ENCODE data around the gene CD300LB. TPM values are rescaled to one million over a fixed set of nuclear protein-coding genes. Genes with fewer than 3 reads are reported as not detected.

The CD300LB gene
- polyA plus RNA-seq, 2 of the 4 experiments (the other 2 are of a cell fraction): not detected

- TF ChIP-seq, protein P1, sequence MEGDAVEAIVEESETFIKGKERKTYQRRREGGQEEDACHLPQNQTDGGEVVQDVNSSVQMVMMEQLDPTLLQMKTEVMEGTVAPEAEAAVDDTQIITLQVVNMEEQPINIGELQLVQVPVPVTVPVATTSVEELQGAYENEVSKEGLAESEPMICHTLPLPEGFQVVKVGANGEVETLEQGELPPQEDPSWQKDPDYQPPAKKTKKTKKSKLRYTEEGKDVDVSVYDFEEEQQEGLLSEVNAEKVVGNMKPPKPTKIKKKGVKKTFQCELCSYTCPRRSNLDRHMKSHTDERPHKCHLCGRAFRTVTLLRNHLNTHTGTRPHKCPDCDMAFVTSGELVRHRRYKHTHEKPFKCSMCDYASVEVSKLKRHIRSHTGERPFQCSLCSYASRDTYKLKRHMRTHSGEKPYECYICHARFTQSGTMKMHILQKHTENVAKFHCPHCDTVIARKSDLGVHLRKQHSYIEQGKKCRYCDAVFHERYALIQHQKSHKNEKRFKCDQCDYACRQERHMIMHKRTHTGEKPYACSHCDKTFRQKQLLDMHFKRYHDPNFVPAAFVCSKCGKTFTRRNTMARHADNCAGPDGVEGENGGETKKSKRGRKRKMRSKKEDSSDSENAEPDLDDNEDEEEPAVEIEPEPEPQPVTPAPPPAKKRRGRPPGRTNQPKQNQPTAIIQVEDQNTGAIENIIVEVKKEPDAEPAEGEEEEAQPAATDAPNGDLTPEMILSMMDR (IDR thresholded peaks at IDR 0.05): no peak
- no peak for TF ChIP-seq FOSL2 (IDR thresholded peaks at IDR 0.05)
- TF ChIP-seq FOSL2 (CRISPR knock-in tag; IDR thresholded peaks at IDR 0.05): no peak
- no peak for TF ChIP-seq HOXB13 (CRISPR knock-in tag; IDR thresholded peaks at IDR 0.05; ENCODE audit: low read depth)
- no peak for TF ChIP-seq HOXB5 (CRISPR knock-in tag; IDR thresholded peaks at IDR 0.05)
- TF ChIP-seq MAX (IDR thresholded peaks at IDR 0.05): no peak
- TF ChIP-seq RARB (CRISPR knock-in tag; IDR thresholded peaks at IDR 0.05): no peak
Observed at GRCh38 chr17:74543891-74544760, 12.9 kb upstream of the CD300LB start (continued).

DNA sequence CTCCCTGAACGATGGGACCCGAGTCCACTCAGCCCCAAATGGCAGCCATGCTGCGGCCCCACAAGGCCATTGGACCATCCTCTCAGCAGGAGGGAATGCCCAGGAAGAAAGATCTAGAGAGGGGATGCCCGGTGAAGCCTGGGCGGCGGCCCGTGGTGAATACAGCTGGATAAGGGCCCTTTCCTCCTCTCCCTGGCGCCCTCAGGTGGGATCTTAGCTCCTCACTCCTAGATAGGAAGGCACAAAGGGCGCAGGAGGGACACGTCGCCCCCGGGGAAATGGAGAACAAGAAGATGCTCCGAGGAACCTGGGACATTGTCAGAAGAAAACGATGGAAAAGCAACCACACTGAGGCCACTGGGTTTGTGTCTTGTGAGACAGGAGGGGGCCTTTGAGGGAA is 12.1 kb upstream of the CD300LB start:
- CTCF ChIA-PET: interaction anchor here (0.6 to 1.1 kb wide), 5 partner anchors 10 to 356 kb away, joined by 3 to 4 read pairs (median 3); no protein-coding TSS in a partner anchor
- no peak overlapping the region for H3K4me2 ChIP-seq
- no peak overlapping the region for H3K27ac ChIP-seq
- ATAC-seq (no peak), DNase-seq (ENCODE audit: low read depth in 1 of 2, low spot score in 1 of 2) (no peak), FAIRE-seq (no peak)
- POLR2A ChIA-PET: no interaction called here
- 41% methylated on average over 13 of the region's 14 CpGs for WGBS (ENCODE audit: missing lambda C conversion rate)
- TF ChIP-seq HEYL (CRISPR knock-in tag; IDR thresholded peaks at IDR 0.05) (no peak), ZSCAN20 (CRISPR knock-in tag; IDR thresholded peaks at IDR 0.05) (no peak), NFE2L2 (conservative IDR thresholded peaks at IDR 0.05; ENCODE audit: low read length) (no peak), ZC3H11A (IDR thresholded peaks at IDR 0.05) (no peak), KDM1A (IDR thresholded peaks at IDR 0.05; ENCODE audit: low read depth) (no peak), CHD4 (IDR thresholded peaks at IDR 0.05; ENCODE audit: borderline replicate concordance) (no peak)
- TF ChIP-seq, protein P2, sequence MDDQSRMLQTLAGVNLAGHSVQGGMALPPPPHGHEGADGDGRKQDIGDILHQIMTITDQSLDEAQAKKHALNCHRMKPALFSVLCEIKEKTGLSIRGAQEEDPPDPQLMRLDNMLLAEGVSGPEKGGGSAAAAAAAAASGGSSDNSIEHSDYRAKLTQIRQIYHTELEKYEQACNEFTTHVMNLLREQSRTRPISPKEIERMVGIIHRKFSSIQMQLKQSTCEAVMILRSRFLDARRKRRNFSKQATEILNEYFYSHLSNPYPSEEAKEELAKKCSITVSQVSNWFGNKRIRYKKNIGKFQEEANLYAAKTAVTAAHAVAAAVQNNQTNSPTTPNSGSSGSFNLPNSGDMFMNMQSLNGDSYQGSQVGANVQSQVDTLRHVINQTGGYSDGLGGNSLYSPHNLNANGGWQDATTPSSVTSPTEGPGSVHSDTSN (IDR thresholded peaks at IDR 0.05): no peak
- TF ChIP-seq, protein P3, sequence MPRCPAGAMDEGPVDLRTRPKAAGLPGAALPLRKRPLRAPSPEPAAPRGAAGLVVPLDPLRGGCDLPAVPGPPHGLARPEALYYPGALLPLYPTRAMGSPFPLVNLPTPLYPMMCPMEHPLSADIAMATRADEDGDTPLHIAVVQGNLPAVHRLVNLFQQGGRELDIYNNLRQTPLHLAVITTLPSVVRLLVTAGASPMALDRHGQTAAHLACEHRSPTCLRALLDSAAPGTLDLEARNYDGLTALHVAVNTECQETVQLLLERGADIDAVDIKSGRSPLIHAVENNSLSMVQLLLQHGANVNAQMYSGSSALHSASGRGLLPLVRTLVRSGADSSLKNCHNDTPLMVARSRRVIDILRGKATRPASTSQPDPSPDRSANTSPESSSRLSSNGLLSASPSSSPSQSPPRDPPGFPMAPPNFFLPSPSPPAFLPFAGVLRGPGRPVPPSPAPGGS (IDR thresholded peaks at IDR 0.05): no peak
- no peak overlapping the region for H3K4me3 ChIP-seq
- no peaks in the 10 kb centered on the region for H3K4me1 ChIP-seq
- no peaks in the 10 kb centered on the region for H3K9me3 ChIP-seq

DNA sequence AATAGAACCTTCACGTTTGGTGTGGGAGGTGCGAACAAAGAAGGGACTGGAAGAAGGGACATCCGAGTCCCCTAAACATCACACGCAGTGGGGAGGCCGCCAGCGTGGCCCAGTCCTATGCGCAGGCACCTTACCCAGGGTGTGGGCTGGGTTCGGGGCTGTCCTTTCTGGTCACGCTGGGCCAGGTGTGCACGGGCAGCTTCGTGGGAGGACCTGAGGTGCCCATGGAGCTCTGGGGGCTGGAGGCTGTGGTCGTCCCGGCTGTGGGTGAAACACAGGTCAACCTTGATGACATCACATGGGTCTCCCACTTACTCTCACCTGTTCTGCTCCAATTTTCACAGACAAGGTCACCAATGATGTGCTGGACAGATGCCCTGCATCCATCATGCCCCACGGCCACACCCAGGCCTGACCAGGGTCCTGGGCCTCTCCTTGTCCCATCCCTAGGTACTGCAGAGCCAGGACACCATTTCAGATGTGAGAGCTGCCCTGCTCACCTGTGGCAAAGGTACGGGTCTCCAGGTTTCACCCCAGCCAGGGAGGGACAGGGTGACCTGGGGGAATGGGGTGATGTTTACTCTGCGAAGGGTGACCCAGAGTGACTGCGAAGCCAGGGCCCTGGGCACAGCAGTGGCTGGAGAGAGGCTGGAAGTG is 11.6 kb upstream of the CD300LB start:
- ChIA-PET CTCF (interaction anchor here (0.7 to 1.1 kb wide), 3 partner anchors 10 to 163 kb away, joined by 3 to 4 read pairs (median 3); no protein-coding TSS in a partner anchor), POLR2A (no interaction called here)
- FAIRE-seq (no peak), DNase-seq (ENCODE audit: low read depth in 1 of 2, low spot score in 1 of 2) (no peak), ATAC-seq (no peak)
- 66% methylated on average over 16 of the region's 17 CpGs for WGBS (ENCODE audit: missing lambda C conversion rate)
- Histone ChIP-seq H3K4me2 (no peak overlapping the region), H3K27ac (no peak overlapping the region), H3K4me3 (no peak overlapping the region), H3K4me1 (no peaks in the 10 kb centered on the region), H3K9me3 (no peaks in the 10 kb centered on the region)
- TF ChIP-seq KDM1A (IDR thresholded peaks at IDR 0.05; ENCODE audit: low read depth) (no peak), FOSB (CRISPR knock-in tag; IDR thresholded peaks at IDR 0.05) (no peak), SREBF2 (IDR thresholded peaks at IDR 0.05) (no peak), MAX (IDR thresholded peaks at IDR 0.05) (no peak), HEYL (CRISPR knock-in tag; IDR thresholded peaks at IDR 0.05) (no peak), TP53 (CRISPR knock-in tag; IDR thresholded peaks at IDR 0.05) (no peak), BHLHE40 (IDR thresholded peaks at IDR 0.05; ENCODE audit: low read depth, low read length) (no peak), NPAS2 (CRISPR knock-in tag; IDR thresholded peaks at IDR 0.05; ENCODE audit: borderline replicate concordance) (no peak), NFE2L2 (conservative IDR thresholded peaks at IDR 0.05; ENCODE audit: low read length) (no peak), FOSL2 (IDR thresholded peaks at IDR 0.05) (no peak), FOSL2 (CRISPR knock-in tag; IDR thresholded peaks at IDR 0.05) (no peak), ZFP36 (IDR thresholded peaks at IDR 0.05; ENCODE audit: borderline replicate concordance, partially characterized antibody) (no peak), TFCP2L1 (CRISPR knock-in tag; IDR thresholded peaks at IDR 0.05) (no peak)
- TF ChIP-seq, protein P4, sequence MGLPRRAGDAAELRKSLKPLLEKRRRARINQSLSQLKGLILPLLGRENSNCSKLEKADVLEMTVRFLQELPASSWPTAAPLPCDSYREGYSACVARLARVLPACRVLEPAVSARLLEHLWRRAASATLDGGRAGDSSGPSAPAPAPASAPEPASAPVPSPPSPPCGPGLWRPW (IDR thresholded peaks at IDR 0.05): no peak
- TF ChIP-seq, protein P5, sequence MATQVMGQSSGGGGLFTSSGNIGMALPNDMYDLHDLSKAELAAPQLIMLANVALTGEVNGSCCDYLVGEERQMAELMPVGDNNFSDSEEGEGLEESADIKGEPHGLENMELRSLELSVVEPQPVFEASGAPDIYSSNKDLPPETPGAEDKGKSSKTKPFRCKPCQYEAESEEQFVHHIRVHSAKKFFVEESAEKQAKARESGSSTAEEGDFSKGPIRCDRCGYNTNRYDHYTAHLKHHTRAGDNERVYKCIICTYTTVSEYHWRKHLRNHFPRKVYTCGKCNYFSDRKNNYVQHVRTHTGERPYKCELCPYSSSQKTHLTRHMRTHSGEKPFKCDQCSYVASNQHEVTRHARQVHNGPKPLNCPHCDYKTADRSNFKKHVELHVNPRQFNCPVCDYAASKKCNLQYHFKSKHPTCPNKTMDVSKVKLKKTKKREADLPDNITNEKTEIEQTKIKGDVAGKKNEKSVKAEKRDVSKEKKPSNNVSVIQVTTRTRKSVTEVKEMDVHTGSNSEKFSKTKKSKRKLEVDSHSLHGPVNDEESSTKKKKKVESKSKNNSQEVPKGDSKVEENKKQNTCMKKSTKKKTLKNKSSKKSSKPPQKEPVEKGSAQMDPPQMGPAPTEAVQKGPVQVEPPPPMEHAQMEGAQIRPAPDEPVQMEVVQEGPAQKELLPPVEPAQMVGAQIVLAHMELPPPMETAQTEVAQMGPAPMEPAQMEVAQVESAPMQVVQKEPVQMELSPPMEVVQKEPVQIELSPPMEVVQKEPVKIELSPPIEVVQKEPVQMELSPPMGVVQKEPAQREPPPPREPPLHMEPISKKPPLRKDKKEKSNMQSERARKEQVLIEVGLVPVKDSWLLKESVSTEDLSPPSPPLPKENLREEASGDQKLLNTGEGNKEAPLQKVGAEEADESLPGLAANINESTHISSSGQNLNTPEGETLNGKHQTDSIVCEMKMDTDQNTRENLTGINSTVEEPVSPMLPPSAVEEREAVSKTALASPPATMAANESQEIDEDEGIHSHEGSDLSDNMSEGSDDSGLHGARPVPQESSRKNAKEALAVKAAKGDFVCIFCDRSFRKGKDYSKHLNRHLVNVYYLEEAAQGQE (IDR thresholded peaks at IDR 0.05): no peak

Measured in A549 (cell line).